HEK293T (cell line): ENCODE results near the gene SOX6.
"Not testable (repeated sequence)": the region's sequence is repeated elsewhere in the genome, so short reads cannot be mapped to it uniquely, and the experiment has no call there.

Source experiments
- ARNT ChIP-seq: fragments of 450-650 bp; IDR thresholded peaks from 2 replicates; pipeline ENCODE4 v1.6.1; 2017; ENCODE audit warnings: mild to moderate bottlenecking
- FOXA1 ChIP-seq: fragments of 450-650 bp; IDR thresholded peaks from 2 replicates; pipeline ENCODE4 v1.6.1; 2016; ENCODE audit warnings: mild to moderate bottlenecking
- FOXM1 ChIP-seq: fragments of 450-650 bp; IDR thresholded peaks from 2 replicates; pipeline ENCODE4 v1.6.1; 2017; ENCODE audit warnings: mild to moderate bottlenecking, borderline replicate concordance
- HDGF ChIP-seq: fragments of 450-650 bp; IDR thresholded peaks from 2 replicates; pipeline ENCODE4 v1.6.1; 2017; ENCODE audit warnings: antibody characterized with exemption, borderline replicate concordance
- SP1 ChIP-seq: fragments of 450-650 bp; IDR thresholded peaks from 2 replicates; pipeline ENCODE4 v1.6.1; 2017
- SUZ12 ChIP-seq: fragments of 450-650 bp; IDR thresholded peaks from 2 replicates; pipeline ENCODE4 v1.6.1; 2016; ENCODE audit warnings: mild to moderate bottlenecking
- TARDBP ChIP-seq: fragments of 450-650 bp; IDR thresholded peaks from 2 replicates; pipeline ENCODE4 v1.6.1; 2016

DNA sequence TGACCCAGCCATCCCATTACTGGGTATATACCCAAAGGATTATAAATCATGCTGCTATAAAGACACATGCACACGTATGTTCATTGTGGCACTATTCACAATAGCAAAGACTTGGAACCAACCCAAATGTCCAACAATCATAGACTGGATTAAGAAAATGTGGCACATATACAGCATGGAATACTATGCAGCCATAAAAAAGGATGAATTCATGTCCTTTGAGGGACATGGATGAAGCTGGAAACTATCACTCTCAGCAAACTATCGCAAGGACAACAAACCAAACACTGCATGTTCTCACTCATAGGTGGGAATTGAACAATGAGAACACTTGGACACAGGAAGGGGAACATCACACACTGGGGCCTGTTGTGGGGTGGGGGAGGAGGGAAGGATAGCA lies 209.4 kb downstream of the SOX6 start:
- not testable (repeated sequence) for TF ChIP-seq FOXA1, TARDBP, SP1, FOXM1, SUZ12, ARNT, HDGF
